ENCODE measurements around the gene PPP2R2D.

The PPP2R2D gene

DNA sequence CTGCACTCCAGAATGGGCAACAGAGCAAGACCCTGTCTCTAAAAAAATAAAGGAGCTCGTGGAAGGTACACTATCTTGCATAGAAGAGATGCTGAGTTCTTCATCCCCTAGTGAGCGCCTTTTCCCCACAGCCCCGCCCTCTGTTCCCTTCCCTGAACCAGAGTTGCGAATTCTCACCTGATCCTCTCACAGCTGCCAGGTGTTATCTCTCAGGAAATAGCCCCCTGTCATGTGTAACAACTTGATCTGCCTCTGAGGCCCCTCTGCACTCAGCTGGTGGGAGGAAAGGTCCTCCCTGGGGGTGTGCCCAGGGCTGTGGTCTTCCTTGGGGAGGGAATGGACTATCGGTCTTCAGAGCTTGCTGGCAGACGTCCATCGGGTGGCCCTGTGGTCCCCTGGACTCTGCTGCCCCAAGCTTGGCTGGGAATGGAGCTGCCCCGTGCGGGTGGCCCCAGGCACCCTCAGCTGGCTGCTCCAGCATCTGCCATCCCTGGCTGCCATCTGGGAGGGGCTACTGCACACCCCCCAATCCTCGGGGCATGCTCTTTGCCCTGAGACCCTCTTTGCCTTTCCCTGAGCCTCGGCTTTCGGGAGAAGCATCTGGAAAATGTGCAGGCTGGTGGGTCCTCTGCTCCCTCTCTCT is 102.6 kb downstream of the PPP2R2D start:
- no peak for DNase-seq

DNA sequence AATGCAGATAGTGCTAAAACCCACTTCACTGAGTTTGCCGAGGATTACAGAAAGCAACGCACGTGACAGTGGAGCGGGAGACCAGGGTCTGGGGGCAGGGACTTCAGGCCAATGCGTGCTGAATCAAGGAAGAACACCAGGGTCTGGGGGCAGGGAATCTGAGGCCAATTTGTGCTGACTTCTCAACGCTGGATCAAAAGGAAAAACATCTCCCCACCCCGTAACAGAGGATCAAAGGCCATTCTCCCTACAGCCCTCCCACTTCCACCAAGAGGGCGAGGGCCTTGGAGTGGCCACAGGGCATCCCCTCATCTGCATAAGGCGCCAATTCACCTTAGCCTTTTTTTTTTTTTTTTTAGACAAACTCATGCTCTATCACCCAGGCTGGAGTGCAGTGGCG is 103.2 kb downstream of the PPP2R2D start:
- DNase-seq, result no peak

DNA sequence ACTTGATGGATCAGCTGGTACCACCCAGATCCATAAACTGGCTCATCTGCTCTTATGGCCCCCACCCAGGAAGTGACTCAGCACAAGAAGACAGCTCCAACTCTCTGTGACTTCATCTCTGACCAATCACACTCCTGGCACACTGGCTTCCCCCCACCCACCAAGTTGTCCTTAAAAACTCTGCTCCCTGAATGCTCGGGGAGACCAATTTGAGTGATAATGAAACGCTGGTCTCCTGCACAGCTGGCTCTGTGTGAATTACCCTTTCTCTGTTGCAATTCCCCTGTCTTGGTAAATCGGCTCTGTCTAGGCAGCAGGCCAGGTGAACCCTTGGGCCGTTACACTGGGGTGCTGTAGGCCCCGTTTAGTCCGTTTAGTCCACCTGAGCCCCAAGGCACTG is 104.3 kb downstream of the PPP2R2D start:
- DNase-seq, result peak; percentile 11 to 24

DNA sequence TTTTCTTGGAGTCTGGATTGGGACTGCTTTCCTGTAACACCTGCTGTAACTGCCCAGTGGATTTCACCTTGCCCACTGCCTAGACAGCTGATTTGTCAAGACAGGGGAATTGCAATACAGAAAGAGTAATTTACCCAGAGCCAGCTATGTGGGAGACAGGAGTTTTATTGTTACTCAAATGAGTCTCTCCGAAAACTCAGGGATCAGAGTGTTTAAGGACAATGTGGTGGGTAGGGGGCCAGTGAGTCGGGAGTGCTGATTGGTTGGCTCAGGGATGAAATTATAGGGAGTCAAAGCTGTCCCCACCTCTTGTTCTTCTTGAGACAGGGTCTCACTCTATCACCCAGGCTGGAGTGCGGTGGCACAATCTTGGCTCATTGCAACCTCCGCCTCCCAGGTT is 106.2 kb downstream of the PPP2R2D start:
- no peak for DNase-seq

DNA sequence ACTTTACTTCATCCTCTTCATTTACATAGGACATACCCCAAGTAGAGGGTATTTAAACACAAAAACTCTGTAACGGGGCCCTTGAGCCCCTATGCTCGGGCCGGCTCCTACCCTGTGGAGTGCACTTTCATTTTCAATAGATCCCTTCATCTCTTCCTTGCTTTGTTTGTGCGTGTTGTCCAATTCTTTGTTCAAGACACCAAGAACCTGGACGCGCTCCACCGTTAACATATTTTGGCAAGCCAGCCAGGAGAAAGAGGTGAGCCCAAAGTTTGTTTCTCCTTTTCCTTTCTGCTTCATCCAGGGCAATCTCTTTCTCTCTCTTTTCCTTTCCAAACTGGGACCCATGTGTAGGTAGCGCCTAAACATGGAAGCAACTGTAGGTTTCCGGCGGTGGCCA is 106.9 kb downstream of the PPP2R2D start:
- DNase-seq, result no peak

Measured in inflammatory macrophage treated with lipopolysaccharide for 1 hour (primary cell).